GM12875 (cell line): ENCODE results near the gene TM4SF5.

Source experiments
- H3K4me3 ChIP-seq: one replicate; pipeline ENCODE4 v1.5.1; 2011; ENCODE audit warnings: low read depth, low read length, control low read depth
- CTCF ChIP-seq: IDR thresholded peaks from 2 replicates; pipeline ENCODE4 v1.5.1; 2011; ENCODE audit warnings: low read depth, mild to moderate bottlenecking, control low read depth, inconsistent platforms, low read length, moderate library complexity, borderline replicate concordance; ENCODE audit not compliant: insufficient read depth

TM4SF5 gene

GRCh38 chr17:4768298-4768697, 3.4 kb upstream of the TM4SF5 start:
- no peak for TF ChIP-seq CTCF
- no peak overlapping the region for H3K4me3 ChIP-seq

- H3K4me3 ChIP-seq: no peak overlapping the region
- no peak for TF ChIP-seq CTCF
These were observed 2.1 kb upstream of the TM4SF5 start for GRCh38 chr17:4769628-4770027.

GRCh38 chr17:4772235-4772613, 538 bp downstream of the TM4SF5 start:
- H3K4me3 ChIP-seq: no peak overlapping the region
- no peak for TF ChIP-seq CTCF

- H3K4me3 ChIP-seq: no peak overlapping the region
- no peak for TF ChIP-seq CTCF
These were observed 6.5 kb downstream of the TM4SF5 start for GRCh38 chr17:4777969-4778760.

- no peak overlapping the region for H3K4me3 ChIP-seq
- no peak for TF ChIP-seq CTCF
These were observed 8.8 kb downstream of the TM4SF5 start for GRCh38 chr17:4780325-4780955.

- H3K4me3 ChIP-seq: no peak overlapping the region
- no peak for TF ChIP-seq CTCF
These were observed 11.0 kb downstream of the TM4SF5 start for GRCh38 chr17:4782652-4783051.
